Calu3 (cell line): ENCODE data around the gene ADCY3. TPM values are rescaled to one million over a fixed set of nuclear protein-coding genes. Genes with fewer than 3 reads are reported as not detected.

ENCODE experiments used
- Bru-seq: library from RNA; stranded (reverse); fragments of 400-500 nt; gene quantifications from one replicate; lab custom pipeline; 2021; lab: Mats Ljungman, UMichigan
- BruChase-seq, 2 experiments: library from RNA; stranded (reverse); fragments of 400-500 nt; gene quantifications; one replicate each; lab custom pipeline; 2021; lab: Mats Ljungman, UMichigan
- BruUV-seq: library from RNA; stranded (reverse); fragments of 400-500 nt; replicated peaks from 2 replicates; lab custom pipeline; 2021; lab: Mats Ljungman, UMichigan
- CTCF ChIA-PET: fragments of 300-600 bp; sonication (Branson Sonifier 250); formaldehyde crosslinking; loops from one replicate; lab custom pipeline; 2022; ENCODE audit warnings: antibody characterized with exemption; lab: Charles Lee
- DNase-seq: peaks from one replicate; pipeline ENCODE4 v3.0.0; 2022
- H3K27ac Mint-ChIP-seq: one replicate; pipeline ENCODE4 v1.8.0; 2022; ENCODE audit warnings: mixed read lengths; ENCODE audit not compliant: unreplicated experiment
- H3K27me3 Mint-ChIP-seq: one replicate; pipeline ENCODE4 v1.8.0; 2022; ENCODE audit warnings: mixed read lengths; ENCODE audit not compliant: unreplicated experiment
- H3K36me3 Mint-ChIP-seq: one replicate; pipeline ENCODE4 v1.8.0; 2022; ENCODE audit warnings: mild to moderate bottlenecking, moderate library complexity, mixed read lengths; ENCODE audit not compliant: insufficient read depth, unreplicated experiment
- H3K4me1 Mint-ChIP-seq: one replicate; pipeline ENCODE4 v1.8.0; 2022; ENCODE audit warnings: mild to moderate bottlenecking, low read depth, mixed read lengths; ENCODE audit not compliant: unreplicated experiment
- H3K4me3 Mint-ChIP-seq: one replicate; pipeline ENCODE4 v1.8.0; 2022; ENCODE audit warnings: mild to moderate bottlenecking, low read depth, moderate library complexity, mixed read lengths; ENCODE audit not compliant: unreplicated experiment
- H3K9me3 Mint-ChIP-seq: one replicate; pipeline ENCODE4 v1.8.0; 2022; ENCODE audit warnings: low read depth, mixed read lengths; ENCODE audit not compliant: unreplicated experiment
- intact Hi-C: fragments of 100-400 bp; cut with micrococcal nuclease; formaldehyde crosslinking; loops from one replicate; pipeline ENCODE4 v1.10.0; 2022; ENCODE audit not compliant: unreplicated experiment
- long read RNA-seq: library from polyadenylated mRNA; stranded (forward); transcript quantifications from one replicate; pipeline ENCODE4 v2.0.0, GENCODE V29; 2022
- total RNA-seq: library from RNA; stranded (reverse); gene quantifications from 2 replicates; pipeline ENCODE4 v1.2.3, GENCODE V29; 2022
- TF ChIP-seq, protein P1 (sequence below): fragments of 200-600 bp; IDR thresholded peaks from one replicate; pipeline ENCODE4 v1.8.0; 2022; ENCODE audit warnings: antibody characterized with exemption; ENCODE audit not compliant: unreplicated experiment

ADCY3 gene
- total RNA-seq: 57.6 and 63.7 TPM in 2 replicates
- percentile 54 among the genes with signal in this experiment for Bru-seq, nascent RNA
- percentile 53 among the genes with signal in this experiment for BruChase-seq, experiment 1, labeled RNA remaining after a 6-hour chase
- BruChase-seq, experiment 2, labeled RNA remaining after a 2-hour chase: percentile 51 among the genes with signal in this experiment
- long read RNA-seq, partial matches to known transcripts: 6 of 35 reads
- long read RNA-seq, other reads (novel, unspliced or antisense): 29 of 35 reads

DNA sequence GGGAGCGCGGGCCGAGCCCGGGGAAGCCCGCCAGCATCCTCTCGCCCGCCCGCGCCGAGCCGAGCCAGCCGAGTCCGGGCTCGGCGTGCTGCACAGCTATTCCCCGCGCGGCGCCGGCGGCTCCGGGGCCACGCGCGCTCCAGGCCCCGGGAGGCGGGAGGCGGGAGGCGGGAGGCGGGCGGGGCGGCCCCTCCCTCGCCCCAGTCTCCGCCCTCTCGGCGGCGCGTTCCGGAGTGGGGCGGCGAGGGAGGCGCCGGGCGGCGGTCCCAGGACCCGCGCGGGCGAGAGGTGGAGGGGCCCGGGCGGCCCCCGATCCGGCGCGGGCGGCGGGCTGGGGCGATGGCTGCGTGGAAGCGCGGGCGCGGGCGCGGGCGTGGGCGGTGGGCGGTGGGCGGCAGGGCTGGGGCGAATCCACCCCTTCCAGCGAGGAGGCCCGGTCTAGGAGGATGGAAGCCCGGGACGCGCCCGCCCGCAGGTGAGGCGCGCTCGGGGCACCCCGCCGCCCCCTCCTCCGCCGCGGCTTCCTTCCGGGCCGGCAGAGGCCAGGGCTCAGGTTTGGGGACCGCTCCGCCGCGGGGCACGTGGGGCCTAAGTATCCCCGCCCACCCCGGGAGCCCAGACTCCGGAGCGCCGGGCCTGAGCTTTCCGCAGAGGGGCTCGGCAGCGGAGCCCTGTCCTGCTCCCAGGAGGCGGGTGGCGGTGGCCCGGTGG is at the start of gene ADCY3:
Gene ADCY3, minus strand, starts transcription at position 140 of the 711 bp plus-strand sequence. CDS start 1,250 bp downstream, outside the sequence.
- Mint-ChIP-seq H3K4me1 (peaks cover 16% of the 10 kb centered on the region), H3K27me3 (no peaks in the 10 kb centered on the region), H3K4me3 (peak within 1 kb of the TSS; percentile 74), H3K9me3 (no peaks in the 10 kb centered on the region), H3K36me3 (peaks cover 10% of the 10 kb centered on the region), H3K27ac (no peak within 1 kb of the TSS)
- CTCF ChIA-PET: no interaction called here
- intact Hi-C loops: no loop called here
- BruUV-seq: no TSS peak
- TF ChIP-seq, protein P1, sequence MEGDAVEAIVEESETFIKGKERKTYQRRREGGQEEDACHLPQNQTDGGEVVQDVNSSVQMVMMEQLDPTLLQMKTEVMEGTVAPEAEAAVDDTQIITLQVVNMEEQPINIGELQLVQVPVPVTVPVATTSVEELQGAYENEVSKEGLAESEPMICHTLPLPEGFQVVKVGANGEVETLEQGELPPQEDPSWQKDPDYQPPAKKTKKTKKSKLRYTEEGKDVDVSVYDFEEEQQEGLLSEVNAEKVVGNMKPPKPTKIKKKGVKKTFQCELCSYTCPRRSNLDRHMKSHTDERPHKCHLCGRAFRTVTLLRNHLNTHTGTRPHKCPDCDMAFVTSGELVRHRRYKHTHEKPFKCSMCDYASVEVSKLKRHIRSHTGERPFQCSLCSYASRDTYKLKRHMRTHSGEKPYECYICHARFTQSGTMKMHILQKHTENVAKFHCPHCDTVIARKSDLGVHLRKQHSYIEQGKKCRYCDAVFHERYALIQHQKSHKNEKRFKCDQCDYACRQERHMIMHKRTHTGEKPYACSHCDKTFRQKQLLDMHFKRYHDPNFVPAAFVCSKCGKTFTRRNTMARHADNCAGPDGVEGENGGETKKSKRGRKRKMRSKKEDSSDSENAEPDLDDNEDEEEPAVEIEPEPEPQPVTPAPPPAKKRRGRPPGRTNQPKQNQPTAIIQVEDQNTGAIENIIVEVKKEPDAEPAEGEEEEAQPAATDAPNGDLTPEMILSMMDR: no peak
- DNase-seq: peak; percentile 55

GRCh38 chr2:24969784-24970183 is 49.7 kb upstream of the ADCY3 start:
- intact Hi-C loops: no loop called here
- no TSS peak for BruUV-seq
- no peak overlapping the region for H3K4me3 Mint-ChIP-seq
- TF ChIP-seq, protein P1: no peak
- no peaks in the 10 kb centered on the region for H3K9me3 Mint-ChIP-seq
- peaks cover 6% of the 10 kb centered on the region for H3K4me1 Mint-ChIP-seq
- CTCF ChIA-PET: no interaction called here
- H3K27me3 Mint-ChIP-seq: no peaks in the 10 kb centered on the region
- DNase-seq: no peak
- peaks cover 29% of the 10 kb centered on the region for H3K36me3 Mint-ChIP-seq
- H3K27ac Mint-ChIP-seq: no peak overlapping the region

GRCh38 chr2:24961903-24962302 is 41.9 kb upstream of the ADCY3 start:
- Mint-ChIP-seq H3K4me1 (no peaks in the 10 kb centered on the region), H3K27me3 (no peaks in the 10 kb centered on the region), H3K9me3 (no peaks in the 10 kb centered on the region), H3K36me3 (peaks cover 18% of the 10 kb centered on the region), H3K27ac (no peak overlapping the region), H3K4me3 (no peak overlapping the region)
- no TSS peak for BruUV-seq
- CTCF ChIA-PET: no interaction called here
- DNase-seq: no peak
- intact Hi-C loops: no loop called here
- TF ChIP-seq, protein P1: no peak

DNA sequence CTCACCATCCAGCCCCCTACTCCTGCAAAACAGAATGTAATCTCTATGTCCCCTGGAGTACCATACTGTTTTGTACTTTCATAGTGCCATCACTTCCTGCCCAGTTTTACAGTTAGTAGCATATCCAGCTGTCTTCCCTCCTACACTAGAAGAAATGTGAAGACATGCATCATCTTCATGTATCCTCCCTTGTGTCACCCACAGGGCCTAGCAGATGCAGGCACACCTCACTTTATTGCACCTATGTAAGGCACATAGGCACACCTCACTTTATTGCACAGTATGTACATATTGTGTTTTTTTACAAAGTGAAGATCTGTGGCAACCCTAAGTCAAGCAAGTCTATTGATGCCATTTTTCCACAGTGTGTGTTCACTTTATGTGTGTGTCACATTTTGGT is 39.7 kb upstream of the ADCY3 start:
- H3K27me3 Mint-ChIP-seq: no peaks in the 10 kb centered on the region
- CTCF ChIA-PET: no interaction called here
- no peak overlapping the region for H3K4me3 Mint-ChIP-seq
- peaks cover 11% of the 10 kb centered on the region for H3K36me3 Mint-ChIP-seq
- TF ChIP-seq, protein P1: no peak
- no peaks in the 10 kb centered on the region for H3K4me1 Mint-ChIP-seq
- intact Hi-C loops: no loop called here
- no peak overlapping the region for H3K27ac Mint-ChIP-seq
- no peak for DNase-seq
- no TSS peak for BruUV-seq
- H3K9me3 Mint-ChIP-seq: peaks cover 5% of the 10 kb centered on the region
